GM10847 (cell line): ENCODE measurements around the gene TCF12.

Experiments used
- POLR2A ChIP-seq: IDR thresholded peaks from 2 replicates; pipeline ENCODE4 v1.6.1; 2011; ENCODE audit not compliant: insufficient read length; ENCODE audit errors: extremely low read depth

The TCF12 gene

DNA sequence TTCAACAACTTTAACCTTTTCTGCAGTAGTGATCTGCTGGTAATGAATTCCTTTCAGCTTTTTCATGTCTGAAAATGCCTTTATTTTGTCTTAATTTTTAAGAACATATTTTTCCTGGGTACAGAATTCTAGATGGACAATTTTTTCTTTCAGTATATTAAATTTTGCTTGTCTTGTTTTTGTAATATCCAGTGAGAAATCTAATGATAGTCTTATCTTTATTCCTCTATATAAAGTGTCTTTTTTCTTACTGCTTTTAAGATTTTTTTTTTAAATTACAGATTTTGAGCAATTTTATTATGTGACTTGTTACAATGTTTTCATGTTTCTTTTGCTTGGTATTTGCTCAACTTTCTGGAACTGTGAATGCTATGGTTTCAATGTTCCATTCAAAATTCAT lies 38.1 kb downstream of the TCF12 start:
- TF ChIP-seq POLR2A: no peak

DNA sequence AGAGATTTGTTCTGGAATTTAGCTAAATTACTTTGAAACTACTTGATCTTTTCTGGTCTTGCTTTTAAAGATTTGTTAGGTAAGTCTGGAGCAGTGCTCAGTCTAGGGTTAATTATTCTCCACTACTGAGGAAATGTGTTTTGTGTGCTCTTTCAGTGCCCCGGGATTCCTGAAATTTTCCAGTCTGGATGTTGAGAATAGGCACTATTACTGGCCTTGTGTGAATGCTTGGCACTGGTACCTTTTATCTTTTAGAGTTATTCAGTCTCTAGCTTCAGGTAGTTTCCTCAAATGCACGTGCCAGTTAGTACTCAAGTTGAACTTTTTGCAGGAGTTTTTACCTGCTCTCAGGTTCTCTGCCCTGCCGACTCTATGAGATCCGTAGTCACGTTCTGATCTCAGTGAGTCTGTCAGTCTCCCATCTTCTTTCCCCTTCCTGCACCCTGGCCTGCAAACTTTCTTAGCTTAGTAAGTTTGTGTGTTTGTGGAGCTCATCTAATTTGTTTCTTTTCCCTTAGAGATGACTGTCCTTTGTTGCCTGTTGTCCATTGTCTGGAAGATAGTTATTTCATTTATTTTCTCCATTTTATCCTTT lies 39.5 kb downstream of the TCF12 start:
- no peak for TF ChIP-seq POLR2A

DNA sequence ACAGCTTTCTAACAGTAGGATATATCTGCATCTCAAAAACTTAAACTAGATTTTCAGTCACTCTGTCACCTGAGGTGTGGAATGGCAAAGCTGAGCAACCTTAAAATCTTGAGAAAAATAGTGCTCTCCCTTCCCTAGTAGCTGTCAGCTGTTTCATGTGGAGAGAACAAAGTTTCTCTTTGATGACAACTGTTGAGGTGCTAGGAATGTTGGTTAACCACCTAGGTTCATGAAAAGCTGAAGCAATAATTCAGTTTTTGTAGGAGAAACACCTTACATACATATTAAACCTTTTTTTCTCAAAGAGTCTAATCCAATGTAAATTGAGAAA lies 40.8 kb downstream of the TCF12 start:
- no peak for TF ChIP-seq POLR2A

DNA sequence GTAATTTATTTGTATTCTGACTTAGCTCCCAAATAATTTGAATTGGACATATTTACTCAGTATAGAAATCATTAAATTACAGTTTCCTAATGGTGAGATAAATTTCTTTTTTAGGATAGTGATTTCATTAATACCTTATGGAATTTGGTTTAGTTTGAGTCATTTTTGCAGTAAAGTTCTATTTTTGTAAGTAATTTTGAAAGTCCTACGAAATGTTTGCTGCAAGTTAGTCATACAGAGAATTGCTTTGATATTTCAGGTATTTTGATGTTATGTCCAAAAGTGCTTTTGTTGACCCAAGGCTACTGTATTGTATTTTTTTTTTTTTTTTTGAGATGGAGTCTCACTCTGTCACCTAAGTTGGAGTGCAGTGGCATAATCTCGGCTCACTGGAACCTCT lies 41.7 kb downstream of the TCF12 start:
- TF ChIP-seq POLR2A: no peak

DNA sequence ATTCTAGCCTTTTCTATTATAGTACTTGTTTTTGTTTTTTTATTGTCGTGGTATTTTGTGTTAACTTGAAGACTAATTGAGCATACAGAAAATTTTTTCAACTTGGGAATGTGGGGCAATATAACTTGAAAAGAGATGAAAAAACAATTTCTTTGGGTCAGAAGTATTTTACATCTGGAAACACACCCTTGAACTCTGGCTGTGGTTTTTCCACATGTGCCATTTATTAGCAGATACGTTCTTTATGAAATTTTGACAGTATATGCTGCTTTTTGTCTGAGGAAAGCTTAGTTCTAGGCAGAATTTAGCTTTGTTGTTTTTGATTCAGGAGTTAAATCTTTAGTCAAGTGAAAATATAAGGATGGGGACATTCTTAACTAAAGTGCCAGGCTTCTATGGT lies 44.7 kb downstream of the TCF12 start:
- TF ChIP-seq POLR2A: no peak

DNA sequence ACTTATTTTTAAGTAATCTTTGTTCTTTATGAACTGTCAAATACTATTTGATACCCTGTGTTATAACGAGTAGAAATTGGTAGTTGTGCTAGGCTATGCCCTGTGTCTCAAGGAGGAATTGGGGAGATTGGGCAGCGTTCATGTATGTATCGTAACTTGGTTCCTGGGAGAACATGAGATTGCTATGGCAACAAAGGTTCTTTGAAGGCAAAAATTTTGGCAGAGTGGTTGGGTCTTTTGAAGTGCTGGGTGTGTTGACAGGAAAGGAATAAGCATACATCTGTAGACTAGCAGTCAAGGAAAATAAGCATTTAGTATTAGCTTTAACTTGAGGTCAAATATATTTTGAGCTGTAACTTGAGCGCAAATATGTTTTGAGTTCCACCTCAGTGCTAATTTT lies 45.3 kb downstream of the TCF12 start:
- TF ChIP-seq POLR2A: no peak

DNA sequence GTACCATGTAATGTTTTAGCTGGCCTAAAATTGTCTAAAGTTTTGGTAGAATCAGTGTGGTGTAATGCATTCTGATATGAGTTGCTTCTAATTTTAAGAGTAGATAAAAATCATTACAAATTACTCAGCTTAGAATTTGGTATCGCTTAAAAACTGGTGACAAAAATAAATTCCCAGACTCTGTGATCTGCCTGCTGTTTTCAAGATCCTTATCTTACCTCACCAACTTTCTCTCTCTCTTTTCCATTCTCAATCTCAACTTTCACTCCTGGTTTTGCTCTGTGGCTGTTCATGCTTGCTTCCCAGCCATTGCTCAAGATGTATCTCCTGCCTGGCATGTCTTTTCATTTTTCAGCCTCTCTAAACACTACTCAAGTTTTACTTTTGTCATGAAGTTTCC lies 45.7 kb downstream of the TCF12 start:
- no peak for TF ChIP-seq POLR2A

DNA sequence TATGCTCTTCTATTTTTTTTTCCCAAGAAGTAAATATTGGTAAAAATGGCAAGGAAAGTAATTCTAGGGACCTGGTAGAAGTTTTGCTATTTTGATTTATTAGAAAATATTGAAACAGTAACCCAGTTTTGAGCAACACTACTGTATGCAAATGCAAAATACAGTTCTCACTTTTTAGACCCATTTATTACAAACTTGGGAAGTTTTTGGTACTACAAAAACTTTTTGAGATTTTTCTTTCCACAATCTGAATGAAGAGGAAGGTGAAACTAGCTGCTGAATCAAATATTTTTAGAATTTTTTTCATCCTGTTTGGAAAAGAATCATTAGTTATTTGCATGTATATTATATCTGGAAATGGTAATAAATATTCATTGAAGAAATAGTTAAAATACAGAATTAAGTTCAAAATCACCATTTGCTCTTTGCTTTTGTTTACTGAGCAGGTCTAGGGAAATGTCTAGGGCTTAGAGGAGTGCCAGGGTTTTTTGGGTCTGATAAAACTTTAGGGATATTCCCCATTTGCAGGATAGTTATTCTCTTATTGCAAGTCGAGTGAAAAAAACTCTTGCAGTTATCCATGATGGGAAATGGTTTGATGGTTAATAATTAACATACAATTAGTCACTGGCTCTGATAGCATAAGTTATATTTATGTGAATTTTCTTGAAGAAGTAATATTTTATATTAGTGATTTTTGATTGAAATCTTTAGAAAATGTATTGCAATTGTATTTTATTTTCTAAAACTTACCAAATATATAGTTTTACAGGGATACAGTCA lies 47.0 kb downstream of the TCF12 start:
- no peak for TF ChIP-seq POLR2A

DNA sequence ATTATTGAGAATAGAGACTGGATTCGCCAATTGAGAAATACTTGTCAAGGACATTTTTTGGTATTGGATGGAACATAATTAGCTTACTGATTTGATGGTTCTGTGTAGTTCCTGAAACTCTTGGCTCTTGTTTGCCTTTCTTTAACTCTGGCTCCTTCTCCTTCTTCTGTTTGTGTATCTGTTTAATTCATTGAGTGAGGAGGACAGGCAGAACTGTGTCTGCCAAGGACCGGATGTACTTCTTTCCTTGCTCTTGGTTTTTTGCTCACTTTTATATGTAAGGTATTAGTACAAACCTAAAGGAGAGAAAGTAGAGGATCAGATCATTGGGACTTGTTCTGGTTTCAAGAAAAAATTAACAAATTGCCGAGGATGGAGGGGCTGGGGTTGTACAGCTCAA lies 48.9 kb downstream of the TCF12 start:
- TF ChIP-seq POLR2A: no peak

DNA sequence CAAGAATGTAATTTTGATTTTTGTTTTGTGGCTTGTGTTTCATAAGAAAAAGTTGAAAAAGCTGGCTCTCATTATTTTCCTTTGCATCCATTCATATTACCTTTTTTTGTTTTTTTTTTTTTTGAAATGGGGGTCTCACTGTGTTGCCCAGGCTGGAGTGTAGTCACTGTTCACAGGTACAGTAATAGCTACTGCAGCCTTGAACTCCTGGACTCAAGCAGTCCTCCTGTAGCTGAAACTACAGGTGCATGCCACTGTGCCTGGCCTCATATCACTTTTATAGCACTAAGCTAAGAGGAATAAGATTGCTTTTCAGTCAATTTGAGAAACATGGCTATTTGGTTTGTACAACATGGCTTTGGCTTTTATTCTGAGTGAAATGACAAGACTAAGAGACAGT lies 49.8 kb downstream of the TCF12 start:
- no peak for TF ChIP-seq POLR2A

DNA sequence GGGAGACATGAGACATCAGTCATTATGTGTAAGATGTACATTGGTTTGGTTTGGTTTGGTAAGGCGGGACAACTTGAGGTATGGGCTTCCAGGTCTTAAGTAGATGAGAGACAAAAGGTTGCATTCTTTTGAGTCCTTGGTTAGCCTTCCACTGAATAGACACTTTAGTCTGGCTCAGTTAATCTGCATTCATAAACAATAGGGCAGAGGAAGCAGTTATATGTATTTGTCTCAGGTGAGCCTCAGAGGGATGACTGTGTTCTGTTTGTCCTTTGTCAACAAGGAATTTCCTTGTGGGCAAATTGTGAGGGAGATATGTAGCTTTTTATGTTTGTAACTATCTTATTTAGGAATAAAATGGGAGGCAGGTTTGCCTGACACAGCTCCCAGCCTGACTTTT lies 50.4 kb downstream of the TCF12 start:
- TF ChIP-seq POLR2A: no peak

DNA sequence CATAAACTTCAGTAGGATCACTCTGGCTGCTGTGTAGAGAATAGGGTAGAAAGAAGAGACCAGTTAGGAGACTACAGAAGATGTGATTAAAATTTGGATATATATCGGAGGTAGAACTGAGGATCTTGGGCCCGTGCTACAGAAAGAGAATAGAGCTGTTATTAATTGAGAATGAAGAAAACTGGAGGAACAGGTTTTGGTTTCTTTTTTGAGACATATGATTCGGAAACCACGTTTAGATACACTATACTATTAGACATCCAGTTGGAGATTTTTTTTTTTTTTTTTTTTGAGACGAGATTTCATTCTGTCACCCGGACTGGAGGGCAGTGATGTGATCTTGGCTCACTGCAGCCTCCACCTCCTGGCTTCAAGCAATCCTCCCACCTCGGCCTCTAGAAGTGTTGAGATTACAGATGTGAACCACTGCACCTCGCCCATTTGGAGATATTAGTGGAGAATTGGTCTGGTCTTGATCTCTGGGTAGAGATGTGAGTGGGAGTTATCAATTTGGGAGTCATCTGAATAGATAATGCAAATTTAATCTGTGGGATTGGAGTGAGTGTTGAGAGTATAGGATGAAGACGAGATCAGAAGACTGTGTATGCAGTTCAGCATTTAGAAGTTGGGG lies 50.9 kb downstream of the TCF12 start:
- TF ChIP-seq POLR2A: no peak

DNA sequence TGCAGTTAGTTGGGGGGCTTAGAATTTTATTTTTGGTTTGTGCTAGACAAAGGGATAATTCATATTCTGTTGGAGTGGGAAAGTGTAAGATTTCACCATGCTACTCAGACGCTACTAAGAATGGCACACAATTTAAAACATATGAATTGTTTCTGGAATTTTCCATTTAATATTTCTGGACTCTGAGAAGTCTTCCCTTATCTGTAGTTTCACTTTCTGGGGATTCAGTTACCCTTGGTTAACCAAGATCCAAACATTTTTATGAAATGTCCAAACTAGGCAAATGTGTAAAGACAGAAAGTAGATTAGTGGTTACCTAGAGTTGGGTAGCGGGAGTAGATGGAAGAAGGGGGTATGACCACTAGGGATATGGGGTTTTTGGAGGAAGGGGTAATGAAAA lies 53.1 kb downstream of the TCF12 start:
- no peak for TF ChIP-seq POLR2A

DNA sequence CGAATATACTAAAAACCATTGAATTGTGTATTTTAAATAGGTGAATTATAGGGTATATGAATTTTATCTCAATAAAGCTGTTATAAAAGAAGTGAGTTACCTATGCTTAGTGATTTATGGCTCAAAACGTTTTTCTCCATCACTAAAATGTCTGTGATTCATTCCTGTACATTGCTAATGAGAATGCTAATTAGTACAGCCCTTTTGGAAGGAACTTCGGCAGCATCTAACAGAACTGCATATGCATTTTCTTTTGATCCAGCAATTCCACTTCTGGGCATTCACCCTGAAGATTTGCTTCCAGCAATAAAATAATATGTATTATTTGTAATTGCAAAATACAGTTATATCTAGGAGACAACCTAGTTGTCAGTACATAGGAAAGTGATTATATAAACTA lies 53.6 kb downstream of the TCF12 start:
- TF ChIP-seq POLR2A: no peak

DNA sequence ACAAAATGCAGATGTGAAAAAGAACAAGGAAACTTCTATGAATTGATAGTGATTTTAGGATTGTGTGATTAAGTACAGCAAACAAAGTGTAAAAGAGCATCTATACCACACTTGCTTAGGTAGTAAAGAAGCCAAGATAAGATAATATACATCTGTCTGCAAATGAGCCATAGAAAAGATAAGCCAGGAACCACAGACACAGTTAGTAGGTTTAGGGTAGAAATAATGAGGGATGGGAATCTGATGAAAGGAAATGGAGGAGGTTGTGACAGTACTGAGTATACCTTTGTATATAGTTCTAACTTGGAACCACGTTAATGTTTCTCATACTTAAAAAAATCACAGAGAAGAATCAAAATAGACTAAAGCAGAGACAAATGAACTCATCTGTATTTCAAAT lies 54.0 kb downstream of the TCF12 start:
- no peak for TF ChIP-seq POLR2A

DNA sequence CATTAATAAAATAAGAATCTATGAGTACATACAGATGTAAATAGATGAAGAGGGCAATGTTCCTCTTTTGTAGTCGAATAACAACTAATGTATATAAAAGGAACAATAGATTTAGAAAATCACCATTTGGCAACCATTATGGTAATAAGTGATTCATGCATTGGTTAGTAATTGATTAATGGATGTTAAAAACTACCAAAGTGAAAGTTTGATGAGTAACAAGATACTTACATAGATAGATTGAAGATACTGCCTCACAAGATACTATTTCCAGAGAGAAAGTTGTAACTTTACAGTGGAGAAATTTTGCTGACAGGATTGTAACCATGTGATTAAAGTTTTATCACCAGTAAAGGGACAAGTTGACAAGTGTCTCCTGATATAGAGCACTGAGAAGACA lies 55.0 kb downstream of the TCF12 start:
- TF ChIP-seq POLR2A: no peak

DNA sequence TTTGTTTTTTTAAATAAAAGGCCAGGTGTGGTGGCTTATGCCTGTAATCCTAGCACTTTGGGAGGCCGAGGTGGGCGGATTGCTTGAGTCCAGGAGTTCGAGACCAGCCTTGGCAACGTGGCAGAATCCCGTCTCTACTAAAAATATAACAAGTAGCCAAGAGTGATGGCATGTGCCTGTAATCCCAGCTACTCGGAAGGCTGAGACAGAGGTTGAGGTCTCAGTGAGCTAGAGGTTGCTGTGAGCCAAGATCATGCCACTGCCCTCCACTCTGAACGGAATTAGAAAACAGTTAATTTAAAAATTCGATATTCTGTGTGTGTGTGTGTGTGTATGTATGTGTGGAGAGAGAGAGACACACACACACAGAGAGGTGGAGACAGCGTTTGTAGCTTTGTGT lies 58.8 kb downstream of the TCF12 start:
- TF ChIP-seq POLR2A: no peak
